Measurements from ENCODE around the gene RPS2.

RPS2 gene

GRCh38 chr16:1975432-1976215 lies 11.0 kb upstream of the RPS2 start:
- H3K36me3 ChIP-seq (ENCODE audit: insufficient read depth, low read length), result peaks cover 54% of the 10 kb centered on the region
- no peak overlapping the region for H3K4me3 ChIP-seq (ENCODE audit: low read depth in 1 of 2, low read length in 2 of 2)
- no peak overlapping the region for H2AFZ ChIP-seq (ENCODE audit: low read depth, low read length)
- TF ChIP-seq CTCF (IDR thresholded peaks at IDR 0.05; ENCODE audit: borderline replicate concordance, extremely low read depth, low read length, poor library complexity, severe bottlenecking), result no peak
- TF ChIP-seq EZH2 (IDR thresholded peaks at IDR 0.05; ENCODE audit: borderline replicate concordance, low read depth, low read length, severe bottlenecking), result no peak
- no peak overlapping the region for H3K4me2 ChIP-seq (ENCODE audit: insufficient read depth, low read length)
- DNase-seq, result no peak
- no peak overlapping the region for H3K27ac ChIP-seq (ENCODE audit: low read length)
- ATAC-seq (ENCODE audit: insufficient read depth, low read depth), result no peak
- no peaks in the 10 kb centered on the region for H3K9me3 ChIP-seq (ENCODE audit: insufficient read depth, low read length, severe bottlenecking)
- H3K4me1 ChIP-seq (ENCODE audit: insufficient read depth, low read length), result peaks cover 31% of the 10 kb centered on the region
- H3K27me3 ChIP-seq (ENCODE audit: insufficient read depth, low read length, poor library complexity), result no peaks in the 10 kb centered on the region
- H3K9ac ChIP-seq (ENCODE audit: low read depth, low read length), result no peak overlapping the region
- peaks cover 31% of the 10 kb centered on the region for H4K20me1 ChIP-seq (ENCODE audit: insufficient read depth, low read length)
- H3K79me2 ChIP-seq (ENCODE audit: insufficient read depth, low read length), result peaks cover 43% of the 10 kb centered on the region

- ATAC-seq (ENCODE audit: insufficient read depth, low read depth) (no peak), DNase-seq (no peak)
- TF ChIP-seq CTCF (IDR thresholded peaks at IDR 0.05; ENCODE audit: borderline replicate concordance, extremely low read depth, low read length, poor library complexity, severe bottlenecking) (no peak), EZH2 (IDR thresholded peaks at IDR 0.05; ENCODE audit: borderline replicate concordance, low read depth, low read length, severe bottlenecking) (no peak)
- Histone ChIP-seq H3K27me3 (ENCODE audit: insufficient read depth, low read length, poor library complexity) (no peaks in the 10 kb centered on the region), H3K79me2 (ENCODE audit: insufficient read depth, low read length) (peaks cover 43% of the 10 kb centered on the region), H3K4me2 (ENCODE audit: insufficient read depth, low read length) (peak overlapping the region; percentile 99; the same call in 1 of the 2 replicates), H3K4me3 (ENCODE audit: low read depth in 1 of 2, low read length in 2 of 2) (no peak overlapping the region), H3K36me3 (ENCODE audit: insufficient read depth, low read length) (peaks cover 53% of the 10 kb centered on the region), H3K9me3 (ENCODE audit: insufficient read depth, low read length, severe bottlenecking) (no peaks in the 10 kb centered on the region), H3K4me1 (ENCODE audit: insufficient read depth, low read length) (peaks cover 34% of the 10 kb centered on the region), H2AFZ (ENCODE audit: low read depth, low read length) (no peak overlapping the region), H3K27ac (ENCODE audit: low read length) (no peak overlapping the region), H3K9ac (ENCODE audit: low read depth, low read length) (no peak overlapping the region), H4K20me1 (ENCODE audit: insufficient read depth, low read length) (peaks cover 31% of the 10 kb centered on the region)
Observed at GRCh38 chr16:1974157-1975070, 9.8 kb upstream of the RPS2 start.

GRCh38 chr16:1973461-1974156 lies 9.0 kb upstream of the RPS2 start:
- TF ChIP-seq CTCF (IDR thresholded peaks at IDR 0.05; ENCODE audit: borderline replicate concordance, extremely low read depth, low read length, poor library complexity, severe bottlenecking) (no peak), EZH2 (IDR thresholded peaks at IDR 0.05; ENCODE audit: borderline replicate concordance, low read depth, low read length, severe bottlenecking) (no peak)
- Histone ChIP-seq H3K27me3 (ENCODE audit: insufficient read depth, low read length, poor library complexity) (no peaks in the 10 kb centered on the region), H4K20me1 (ENCODE audit: insufficient read depth, low read length) (peaks cover 31% of the 10 kb centered on the region), H3K79me2 (ENCODE audit: insufficient read depth, low read length) (peaks cover 43% of the 10 kb centered on the region), H3K4me1 (ENCODE audit: insufficient read depth, low read length) (peaks cover 34% of the 10 kb centered on the region), H3K9ac (ENCODE audit: low read depth, low read length) (peak overlapping the region; percentile 74), H3K36me3 (ENCODE audit: insufficient read depth, low read length) (peaks cover 47% of the 10 kb centered on the region), H3K4me3 (ENCODE audit: low read depth in 1 of 2, low read length in 2 of 2) (peak overlapping the region in 1 of 2 experiments; percentile 65; a peak in 2 of 4 replicates), H2AFZ (ENCODE audit: low read depth, low read length) (no peak overlapping the region), H3K27ac (ENCODE audit: low read length) (no peak overlapping the region), H3K9me3 (ENCODE audit: insufficient read depth, low read length, severe bottlenecking) (no peaks in the 10 kb centered on the region), H3K4me2 (ENCODE audit: insufficient read depth, low read length) (peak overlapping the region; percentile 99)
- ATAC-seq (ENCODE audit: insufficient read depth, low read depth), result no peak
- no peak for DNase-seq
